Thyroid gland (tissue), 4 donors: ENCODE results near the gene STATH. TPM values are rescaled to one million over a fixed set of nuclear protein-coding genes. Genes with fewer than 3 reads are reported as not detected.
"Not testable (repeated sequence)": the region's sequence is repeated elsewhere in the genome, so short reads cannot be mapped to it uniquely, and the experiment has no call there.

Experiments
- DNase-seq, 2 donors: peaks; one replicate each; pipeline ENCODE4 v3.0.0-alpha.2; 2019
- H3K27ac ChIP-seq, 3 donors: fragments of 200-600 bp; sonication (generic); 1 replicate in 2 of 3; 2 replicates in 1 of 3; pipeline ENCODE4 v1.5.1; 2016 to 2019; ENCODE audit warnings: mild to moderate bottlenecking in 1 of 3, moderate library complexity in 1 of 3
- H3K27me3 ChIP-seq: fragments of 200-600 bp; sonication (generic); one replicate; pipeline ENCODE4 v1.5.1; 2019
- H3K36me3 ChIP-seq, 2 donors: fragments of 200-600 bp; sonication (generic); one replicate each; pipeline ENCODE4 v1.5.1; 2016 to 2019
- H3K4me1 ChIP-seq, 2 donors: fragments of 200-600 bp; sonication (generic); one replicate each; pipeline ENCODE4 v1.5.1; 2017 to 2019
- H3K4me3 ChIP-seq, 3 donors: fragments of 200-600 bp; sonication (generic); replicated peaks in 1 of 3; 1 replicate in 2 of 3; 2 replicates in 1 of 3; pipeline ENCODE4 v1.5.1; 2016; ENCODE audit warnings: mild to moderate bottlenecking in 1 of 3
- H3K9me3 ChIP-seq: fragments of 200-600 bp; sonication (generic); one replicate; pipeline ENCODE4 v1.5.1; 2017
- POLR2A ChIP-seq, 2 donors: fragments of 450-650 bp; IDR thresholded peaks; one replicate each; pipeline ENCODE4 v1.6.1; 2017; ENCODE audit warnings: antibody characterized with exemption in 2 of 2, mild to moderate bottlenecking in 2 of 2, moderate library complexity in 1 of 2
- WGBS, 2 donors: methylation state at CpG; one replicate each; pipeline ENCODE4 v1.1.5; 2017; 5-methylcytosine and 5-hydroxymethylcytosine counted together
- intact Hi-C: fragments of 100-400 bp; cut with DNase I; formaldehyde crosslinking; loops from one replicate; pipeline ENCODE4 v1.15.1; 2023
- total RNA-seq, 4 donors: library from RNA; depleted of rRNA; stranded (reverse); fragments of >200 nt; gene quantifications; one replicate each; pipeline ENCODE4 v1.2.3, GENCODE V29; 2016
- TF ChIP-seq, protein P1 (sequence below), 6 experiments: fragments of 200-600 bp in 3 of 6; fragments of 450-650 bp in 3 of 6; sonication (generic) in 3 of 6; IDR thresholded peaks; one replicate each; pipeline ENCODE4 v1.5.1; 2016 to 2019; ENCODE audit warnings: antibody characterized with exemption in 6 of 6, mild to moderate bottlenecking in 2 of 6, inconsistent platforms in 1 of 6, moderate library complexity in 1 of 6

STATH gene
- total RNA-seq, 4 donors from 2014 or later: not detected

DNA sequence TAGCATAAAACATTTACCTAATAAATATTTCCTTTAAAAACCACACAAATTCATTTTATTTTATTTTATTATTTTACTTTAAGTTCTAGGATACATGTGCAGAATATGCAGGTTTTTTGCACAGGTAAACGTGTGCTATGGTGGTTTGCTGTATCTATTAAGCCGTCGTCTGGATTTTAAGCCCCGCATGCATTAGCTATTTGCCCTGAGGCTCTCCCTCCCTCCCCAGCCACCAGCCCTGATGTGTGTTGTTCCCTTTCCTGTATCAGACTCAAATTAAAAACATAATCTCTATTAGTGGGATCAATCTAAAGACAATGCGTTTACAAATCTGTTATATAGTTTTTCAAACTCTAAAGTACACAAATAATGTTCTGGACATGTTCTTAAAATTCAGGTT, 31.2 kb downstream of the STATH start:
- DNase-seq: no peak
- no peak for TF ChIP-seq POLR2A (IDR thresholded peaks at IDR 0.05)
- TF ChIP-seq, protein P1, sequence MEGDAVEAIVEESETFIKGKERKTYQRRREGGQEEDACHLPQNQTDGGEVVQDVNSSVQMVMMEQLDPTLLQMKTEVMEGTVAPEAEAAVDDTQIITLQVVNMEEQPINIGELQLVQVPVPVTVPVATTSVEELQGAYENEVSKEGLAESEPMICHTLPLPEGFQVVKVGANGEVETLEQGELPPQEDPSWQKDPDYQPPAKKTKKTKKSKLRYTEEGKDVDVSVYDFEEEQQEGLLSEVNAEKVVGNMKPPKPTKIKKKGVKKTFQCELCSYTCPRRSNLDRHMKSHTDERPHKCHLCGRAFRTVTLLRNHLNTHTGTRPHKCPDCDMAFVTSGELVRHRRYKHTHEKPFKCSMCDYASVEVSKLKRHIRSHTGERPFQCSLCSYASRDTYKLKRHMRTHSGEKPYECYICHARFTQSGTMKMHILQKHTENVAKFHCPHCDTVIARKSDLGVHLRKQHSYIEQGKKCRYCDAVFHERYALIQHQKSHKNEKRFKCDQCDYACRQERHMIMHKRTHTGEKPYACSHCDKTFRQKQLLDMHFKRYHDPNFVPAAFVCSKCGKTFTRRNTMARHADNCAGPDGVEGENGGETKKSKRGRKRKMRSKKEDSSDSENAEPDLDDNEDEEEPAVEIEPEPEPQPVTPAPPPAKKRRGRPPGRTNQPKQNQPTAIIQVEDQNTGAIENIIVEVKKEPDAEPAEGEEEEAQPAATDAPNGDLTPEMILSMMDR (IDR thresholded peaks at IDR 0.05): no peak
- Histone ChIP-seq H3K27me3 (no peaks in the 10 kb centered on the region), H3K27ac (no peak overlapping the region), H3K9me3 (no peaks in the 10 kb centered on the region), H3K36me3 (no peaks in the 10 kb centered on the region), H3K4me3 (no peak overlapping the region), H3K4me1 (no peaks in the 10 kb centered on the region)
- 82 to 89% methylated on average over 5 of the region's 5 CpGs for whole genome bisulfite sequencing, 2 donors
- intact Hi-C loops: no loop called here

DNA sequence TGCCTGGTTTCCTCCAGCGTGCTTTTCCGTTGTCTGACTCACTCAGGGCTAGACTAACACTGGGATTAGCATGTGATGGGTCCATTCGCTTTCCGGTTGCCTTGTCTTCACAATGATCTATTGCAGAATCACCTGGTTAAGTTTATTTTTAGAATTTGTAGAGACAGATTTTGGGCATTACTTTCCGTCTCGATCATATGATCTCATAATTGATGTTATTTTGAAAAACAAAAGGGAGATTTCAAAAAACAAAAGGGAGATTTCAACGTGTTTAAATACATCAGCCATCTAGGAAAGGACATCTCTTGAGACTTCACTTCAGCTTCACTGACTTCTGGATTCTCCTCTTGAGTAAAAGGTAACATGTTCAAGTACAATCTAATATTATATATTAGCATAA, 32.4 kb downstream of the STATH start, which contains the start of gene HTN3:
Gene HTN3 (plus strand): TSS at position 301 of the 400 bp plus-strand sequence. CDS start 2,282 bp downstream, outside the sequence.
- H3K9me3 ChIP-seq, intact Hi-C loops, H3K36me3 ChIP-seq, H3K27me3 ChIP-seq, DNase-seq, H3K27ac ChIP-seq, H3K4me1 ChIP-seq, H3K4me3 ChIP-seq: not testable (repeated sequence)
- WGBS, 2 donors: 82 to 86% methylated on average over 7 of the region's 7 CpGs

DNA sequence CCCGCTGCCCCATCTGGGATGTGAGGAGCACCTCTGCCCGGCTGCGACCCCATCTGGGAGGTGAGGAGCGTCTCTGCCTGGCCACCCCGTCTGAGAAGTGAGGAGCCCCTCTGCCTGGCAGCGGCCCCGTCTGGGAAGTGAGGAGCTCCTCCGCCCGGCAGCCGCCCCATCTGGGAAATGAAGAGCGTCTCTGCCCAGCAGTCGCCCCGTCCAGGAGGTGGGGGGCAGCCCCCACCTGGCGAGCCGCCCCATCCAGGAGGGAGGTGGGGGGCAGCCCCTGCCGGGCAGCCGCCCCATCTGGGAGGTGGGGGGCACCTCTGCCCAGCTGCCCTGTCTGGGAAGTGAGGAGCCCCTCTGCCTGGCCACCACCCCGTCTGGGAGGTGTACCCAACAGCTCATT, 41.8 kb downstream of the STATH start:
- 85 to 95% methylated on average over 14 to 16 of the region's 18 CpGs for WGBS, 2 donors
- H3K36me3 ChIP-seq, H3K4me1 ChIP-seq, H3K4me3 ChIP-seq, H3K27me3 ChIP-seq, H3K27ac ChIP-seq, intact Hi-C loops, DNase-seq, H3K9me3 ChIP-seq: not testable (repeated sequence)

DNA sequence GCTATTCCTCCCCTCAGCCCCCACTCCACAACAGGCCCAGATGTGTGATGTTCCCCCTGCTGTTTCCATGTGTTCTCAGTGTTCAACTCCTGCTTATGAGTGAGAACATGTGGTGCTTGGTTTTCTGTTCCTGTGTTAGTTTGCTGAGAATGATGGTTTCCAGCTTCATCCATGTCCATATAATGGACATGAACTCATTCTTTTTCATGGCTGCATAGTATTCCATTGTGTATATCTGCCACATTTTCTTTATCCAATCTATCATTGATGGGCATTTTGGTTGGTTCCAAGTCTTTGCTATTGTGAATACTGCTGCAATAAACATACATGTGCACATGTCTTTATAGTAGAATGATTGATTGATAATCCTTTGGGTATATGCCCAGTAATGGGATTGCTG, 44.2 kb downstream of the STATH start:
- DNase-seq, H3K27me3 ChIP-seq, H3K36me3 ChIP-seq, H3K4me1 ChIP-seq, H3K27ac ChIP-seq, intact Hi-C loops, H3K9me3 ChIP-seq, H3K4me3 ChIP-seq: not testable (repeated sequence)

DNA sequence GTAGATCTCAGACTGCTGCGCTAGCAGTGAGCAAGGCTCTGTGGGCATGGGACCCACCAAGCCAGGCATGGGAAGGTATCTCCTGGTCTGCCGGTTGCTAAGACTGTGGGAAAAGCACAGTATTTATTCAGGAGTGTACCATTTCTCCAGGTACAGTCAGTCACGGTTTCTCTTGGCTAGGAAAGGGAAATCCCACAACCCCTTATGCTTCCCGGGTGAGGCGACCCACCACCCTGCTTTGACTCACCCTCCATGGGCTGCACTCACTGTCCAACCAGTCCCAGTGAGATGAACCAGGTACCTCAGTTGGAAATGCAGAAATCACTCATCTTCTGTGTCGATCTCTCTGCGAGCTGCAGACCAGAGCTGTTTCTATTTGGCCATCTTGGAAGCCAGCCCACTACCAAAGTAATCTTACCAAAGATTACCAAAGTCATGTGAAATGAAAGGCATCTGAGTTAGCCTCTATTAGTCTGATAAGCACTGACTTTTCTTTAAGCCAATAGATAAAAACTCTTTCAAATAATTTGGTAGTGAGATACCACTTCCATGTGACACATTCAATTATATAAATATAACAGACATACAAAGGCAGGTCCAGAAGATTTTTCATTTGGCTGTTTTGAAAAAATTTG, 46.0 kb downstream of the STATH start:
- no peaks in the 10 kb centered on the region for H3K4me1 ChIP-seq
- H3K27me3 ChIP-seq: no peaks in the 10 kb centered on the region
- no peak for DNase-seq
- no peak overlapping the region for H3K27ac ChIP-seq
- H3K9me3 ChIP-seq: no peaks in the 10 kb centered on the region
- intact Hi-C loops: no loop called here
- H3K4me3 ChIP-seq: no peak overlapping the region
- H3K36me3 ChIP-seq: no peaks in the 10 kb centered on the region
- 91 to 94% methylated on average over 6 to 7 of the region's 7 CpGs for WGBS, 2 donors
- TF ChIP-seq, protein P1 (IDR thresholded peaks at IDR 0.05): no peak
- no peak for TF ChIP-seq POLR2A (IDR thresholded peaks at IDR 0.05)

DNA sequence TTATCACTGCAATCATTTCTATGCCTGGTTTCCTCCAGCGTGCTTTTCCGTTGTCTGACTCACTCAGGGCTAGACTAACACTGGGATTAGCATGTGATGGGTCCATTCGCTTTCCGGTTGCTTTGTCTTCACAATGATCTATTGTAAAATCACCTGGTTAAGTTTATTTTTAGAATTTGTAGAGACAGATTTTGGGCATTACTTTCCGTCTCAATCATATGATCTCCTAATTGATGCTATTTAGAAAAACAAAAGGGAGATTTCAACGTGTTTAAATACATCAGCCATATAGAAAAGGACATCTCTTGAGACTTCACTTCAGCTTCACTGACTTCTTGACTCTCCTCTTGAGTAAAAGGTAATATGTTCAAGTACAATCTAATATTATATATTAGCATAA, 54.4 kb downstream of the STATH start, which contains the start of gene HTN1:
Gene HTN1 (plus strand): TSS at position 301 of the 400 bp plus-strand sequence. CDS start 2,639 bp downstream, outside the sequence.
- H3K36me3 ChIP-seq, H3K27me3 ChIP-seq, H3K4me3 ChIP-seq, intact Hi-C loops, H3K4me1 ChIP-seq, DNase-seq, H3K9me3 ChIP-seq, H3K27ac ChIP-seq: not testable (repeated sequence)
- 82 to 87% methylated on average over 6 of the region's 6 CpGs for WGBS, 2 donors

Other genes starting within 250 kb of the STATH start
- gene SULT1B1, start 235.3 kb upstream of the STATH start, total RNA-seq: under 1 TPM; 0.33 to 0.83 (median 0.51) TPM
- not detected for gene SULT1E1, start 135.8 kb upstream of the STATH start, total RNA-seq
- not detected for gene CSN1S1, start 64.9 kb upstream of the STATH start, total RNA-seq
- not detected for gene CSN2, start 30.2 kb upstream of the STATH start, total RNA-seq
- not detected for gene HTN3, start 32.5 kb downstream of the STATH start, total RNA-seq
- gene HTN1, start 54.5 kb downstream of the STATH start, total RNA-seq: not detected
- gene PRR27, start 158.3 kb downstream of the STATH start, total RNA-seq: not detected
- 10 to 100 TPM in 1 of 4 donors, 1 to 10 TPM in 3; 1.9 to 18.5 (median 3.9) TPM for gene ODAM, start 199.8 kb downstream of the STATH start, total RNA-seq
- not detected for gene FDCSP, start 230.2 kb downstream of the STATH start, total RNA-seq
- not detected for gene CSN3, start 246.6 kb downstream of the STATH start, total RNA-seq